Activated T-cell treated with anti-CD3 and anti-CD28 coated beads, Interleukin-2, amount 50 U/mL, for 48 hours (primary cell): Measurements from ENCODE around the gene HSBP1L1.
"Not testable (repeated sequence)": the region's sequence is repeated elsewhere in the genome, so short reads cannot be mapped to it uniquely, and the experiment has no call there.

ENCODE experiments used
- DNase-seq, 2 experiments: peaks; one replicate each; pipeline ENCODE4 v3.0.0-alpha.2; 2020

Gene HSBP1L1

GRCh38 chr18:79945118-79946042 lies 19.1 kb upstream of the HSBP1L1 start:
- DNase-seq = no peak

GRCh38 chr18:79947054-79947755 lies 17.2 kb upstream of the HSBP1L1 start:
- no peak for DNase-seq

- DNase-seq = no peak
These were observed 16.4 kb upstream of the HSBP1L1 start for GRCh38 chr18:79947881-79948610.

- no peak for DNase-seq
These were observed 15.6 kb upstream of the HSBP1L1 start for GRCh38 chr18:79948719-79949411.

- DNase-seq = no peak
These were observed 14.6 kb upstream of the HSBP1L1 start for GRCh38 chr18:79949697-79950487.

GRCh38 chr18:79950515-79951341 lies 13.7 kb upstream of the HSBP1L1 start:
- DNase-seq = peak in 1 of 2 experiments; percentile 44

GRCh38 chr18:79951545-79952455 lies 12.6 kb upstream of the HSBP1L1 start, which contains the start of gene SLC66A2:
SLC66A2 (minus strand) TSS chr18:79951653; CDS start chr18:79950926, 727 bp downstream.
- peak; percentile 96 to 97 for DNase-seq

- no peak for DNase-seq
These were observed 11.9 kb upstream of the HSBP1L1 start for GRCh38 chr18:79952456-79952995.

- DNase-seq = no peak
These were observed 11.4 kb upstream of the HSBP1L1 start for GRCh38 chr18:79952996-79953559.

- peak in 1 of 2 experiments; percentile 36 for DNase-seq
These were observed 10.3 kb upstream of the HSBP1L1 start for GRCh38 chr18:79953971-79954651.

GRCh38 chr18:79954791-79955190 lies 9.7 kb upstream of the HSBP1L1 start:
- no peak for DNase-seq

GRCh38 chr18:79955302-79956075 lies 9.0 kb upstream of the HSBP1L1 start:
- no peak for DNase-seq

- DNase-seq = no peak
These were observed 8.2 kb upstream of the HSBP1L1 start for GRCh38 chr18:79956276-79956675.

GRCh38 chr18:79958981-79959380 lies 5.5 kb upstream of the HSBP1L1 start:
- no peak for DNase-seq

GRCh38 chr18:79960161-79960801 lies 4.2 kb upstream of the HSBP1L1 start:
- DNase-seq = not testable (repeated sequence)

- no peak for DNase-seq
These were observed 3.4 kb upstream of the HSBP1L1 start for GRCh38 chr18:79960921-79961526.
